ENCODE data around the gene COX18.

COX18 gene

DNA sequence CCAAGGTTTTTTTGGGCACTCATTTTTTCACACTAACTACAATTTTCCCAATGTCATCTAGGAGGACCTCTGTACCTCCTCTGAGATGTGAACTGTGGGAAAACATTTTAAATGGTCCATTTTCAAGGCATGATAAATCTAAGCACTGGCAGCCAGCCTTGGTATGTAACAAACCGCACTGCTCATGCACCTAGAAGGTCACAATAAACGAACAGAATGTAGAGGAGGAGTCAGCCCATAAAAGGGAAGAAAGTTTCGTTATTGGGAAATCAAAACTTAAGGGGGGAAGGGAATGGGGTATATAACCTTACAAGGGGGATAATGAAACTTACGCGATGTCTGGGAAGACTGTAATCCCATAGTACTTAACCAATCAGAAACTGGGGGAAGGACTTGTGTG is 16.4 kb downstream of the COX18 start:
- DNase-seq (ENCODE audit: low spot score): no peak

DNA sequence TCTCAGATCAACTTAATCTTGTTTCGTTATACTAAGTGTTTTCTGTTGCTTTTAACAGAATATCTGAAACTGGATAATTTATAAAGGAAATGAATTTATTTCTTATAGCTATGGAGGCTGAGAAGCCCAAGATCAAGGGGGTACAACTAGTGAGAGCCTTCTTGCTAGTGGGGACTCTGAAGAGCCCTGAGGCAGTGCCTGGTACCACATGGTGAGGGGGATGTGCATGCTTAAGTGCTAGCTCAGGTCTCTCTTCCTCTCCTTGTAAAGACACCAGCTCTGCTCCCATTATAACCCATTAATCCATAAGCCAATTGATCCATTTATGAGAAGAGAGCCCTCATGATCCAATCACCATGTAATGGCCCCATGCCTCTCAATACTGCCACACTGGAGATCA is 17.9 kb downstream of the COX18 start:
- no peak for DNase-seq (ENCODE audit: low spot score)

- no peak for DNase-seq (ENCODE audit: low spot score)
Measured at GRCh38 chr4:73045879-73046278, 23.6 kb downstream of the COX18 start.

GRCh38 chr4:73037057-73037456 is 32.5 kb downstream of the COX18 start:
- no peak for DNase-seq (ENCODE audit: low spot score)

DNA sequence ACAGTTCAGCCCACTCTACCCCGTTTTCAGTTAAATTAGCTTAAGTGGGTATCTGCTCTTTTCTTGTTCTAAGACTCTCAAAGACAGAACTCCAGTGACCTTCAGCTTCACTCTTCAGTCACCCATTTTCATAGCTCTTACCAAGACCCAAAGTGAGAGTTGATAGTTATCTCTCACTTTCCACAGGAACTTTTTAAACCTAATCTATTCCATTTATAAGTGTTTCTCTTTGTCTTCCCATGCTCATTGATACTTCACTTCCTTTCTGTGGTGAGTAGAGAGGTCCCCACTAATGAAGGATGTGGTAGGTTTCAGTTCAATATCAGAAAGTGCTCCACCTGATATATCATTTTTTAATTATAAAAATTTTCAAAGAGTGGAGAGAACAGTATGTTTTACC is 33.4 kb downstream of the COX18 start:
- DNase-seq (ENCODE audit: low spot score): no peak

DNA sequence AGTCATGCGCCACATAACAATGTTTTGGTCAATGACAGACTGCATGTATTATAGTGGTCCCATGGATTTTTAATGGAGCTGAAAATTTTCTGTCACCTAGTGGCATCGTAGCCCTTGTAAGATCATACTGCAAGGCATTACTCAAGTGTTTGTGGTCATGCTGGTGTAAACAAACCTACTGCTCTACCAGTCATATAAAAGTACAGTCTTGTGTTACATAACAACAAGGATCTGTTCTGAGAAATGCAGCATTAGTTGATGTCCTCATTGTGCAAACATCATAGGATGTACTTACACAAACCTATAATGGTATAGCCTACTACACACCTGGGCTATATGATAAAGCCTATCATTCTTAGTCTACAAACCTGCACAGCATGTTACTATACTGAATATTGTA is 34.6 kb downstream of the COX18 start:
- DNase-seq (ENCODE audit: low spot score): no peak

GRCh38 chr4:73028621-73029020 is 40.9 kb downstream of the COX18 start:
- DNase-seq (ENCODE audit: low spot score): no peak

- DNase-seq (ENCODE audit: low spot score): peak; percentile 18
Measured at GRCh38 chr4:73021634-73022033, 47.9 kb downstream of the COX18 start.

- peak; percentile 49 for DNase-seq (ENCODE audit: low spot score)
Measured at GRCh38 chr4:73019462-73020047, 50.0 kb downstream of the COX18 start.

GRCh38 chr4:73018595-73018994 is 50.9 kb downstream of the COX18 start:
- no peak for DNase-seq (ENCODE audit: low spot score)

DNA sequence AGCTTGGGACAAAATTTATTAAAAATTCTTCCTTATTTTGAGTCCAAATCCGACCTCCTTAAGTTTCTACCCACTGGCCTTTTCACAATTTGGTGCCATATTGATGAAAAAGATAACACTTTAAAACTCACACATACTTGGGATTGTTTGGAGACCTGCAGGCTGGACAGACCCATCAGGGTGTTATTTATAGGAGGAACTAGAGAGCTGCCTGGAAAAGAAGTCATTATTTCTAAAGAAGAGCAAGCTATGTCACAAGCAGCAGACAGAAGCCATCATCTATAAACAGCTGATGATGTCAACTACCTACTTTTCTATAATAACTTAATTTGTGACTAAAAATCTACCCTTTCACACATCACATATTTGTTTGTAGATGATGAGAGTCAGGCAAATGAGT is 56.2 kb downstream of the COX18 start:
- no peak for DNase-seq (ENCODE audit: low spot score)

DNA sequence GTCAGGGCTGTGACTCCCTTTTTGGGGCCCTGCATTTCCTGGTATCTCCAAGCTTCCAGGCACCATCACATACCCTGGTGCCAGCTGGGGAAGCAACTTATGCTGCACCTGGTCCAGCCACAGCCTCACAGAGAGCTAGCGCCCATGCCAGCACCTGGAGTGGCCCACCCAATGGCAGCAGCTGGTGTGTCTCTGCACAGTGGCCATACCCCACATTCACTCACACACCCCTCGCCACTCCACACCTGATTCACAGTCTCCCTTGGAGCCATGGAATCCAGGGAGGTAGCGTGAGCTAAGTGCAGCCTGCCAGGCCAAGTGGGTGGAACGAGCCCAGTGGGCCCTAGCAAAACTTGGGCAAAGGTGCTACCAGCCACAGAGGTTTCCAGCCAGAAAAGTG is 56.8 kb downstream of the COX18 start:
- no peak for DNase-seq (ENCODE audit: low spot score)

- DNase-seq (ENCODE audit: low spot score): no peak
Measured at GRCh38 chr4:73011629-73011985, 57.9 kb downstream of the COX18 start.

DNA sequence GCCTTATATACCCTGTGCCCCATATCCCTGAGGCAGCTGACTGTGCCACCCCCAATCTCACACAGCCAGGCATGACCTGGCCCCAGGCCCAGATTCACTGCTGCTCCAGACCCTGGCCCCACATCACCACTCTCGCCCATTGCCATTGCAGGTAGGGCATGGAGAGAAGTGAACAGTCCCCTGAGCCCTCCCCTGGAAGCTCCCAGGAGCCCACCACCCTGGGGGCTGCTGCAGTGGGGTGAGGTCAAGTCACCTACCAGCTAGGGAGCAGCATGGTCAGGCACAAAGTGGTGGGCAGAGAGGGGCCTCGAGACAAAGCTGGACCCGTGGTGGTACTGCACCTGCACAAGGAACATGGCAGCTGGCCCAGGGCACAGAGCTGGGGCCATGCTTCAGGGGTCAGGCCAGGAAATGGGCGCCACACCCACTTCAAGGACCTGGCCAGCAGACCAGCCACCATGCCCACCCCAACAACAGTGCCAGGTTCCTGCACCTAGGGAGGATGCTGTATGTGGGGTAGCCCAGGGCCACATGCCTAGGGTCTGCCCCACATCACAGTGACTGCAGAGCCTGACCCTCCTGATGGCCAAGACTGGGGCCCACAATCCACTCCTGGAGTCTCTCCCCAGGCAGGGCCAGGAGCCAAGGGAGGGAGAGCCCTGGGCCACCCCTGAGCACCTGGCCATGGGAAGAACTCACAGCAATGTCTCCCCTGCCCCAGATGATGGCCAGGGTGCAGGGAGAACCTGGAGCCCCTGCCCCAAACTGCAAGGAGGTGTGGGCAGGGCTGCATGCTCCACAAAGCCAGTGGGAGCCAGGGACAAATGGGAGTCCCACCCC is 58.5 kb downstream of the COX18 start:
- no peak for DNase-seq (ENCODE audit: low spot score)

GRCh38 chr4:73007526-73008100 is 61.9 kb downstream of the COX18 start:
- no peak for DNase-seq (ENCODE audit: low spot score)

- DNase-seq (ENCODE audit: low spot score): no peak
Measured at GRCh38 chr4:73006286-73006990, 63.1 kb downstream of the COX18 start.

GRCh38 chr4:73005514-73005913 is 64.0 kb downstream of the COX18 start:
- DNase-seq (ENCODE audit: low spot score): no peak

All from LoVo (cell line).